Measurements from ENCODE around the gene PMM2. TPM values are rescaled to one million over a fixed set of nuclear protein-coding genes. Genes with fewer than 3 reads are reported as not detected.

The PMM2 gene
- total and polyA plus RNA-seq, 9 of the 15 experiments (the other 6 are each of a cell fraction or from before 2014, with no cell fraction given) = 5.6 to 42.7 (median 25.9) TPM

GRCh38 chr16:8868416-8869211, 71.0 kb downstream of the PMM2 start, which contains the start of gene CARHSP1 (continued):
- TF ChIP-seq ZNF584 (CRISPR knock-in tag; IDR thresholded peaks at IDR 0.05; ENCODE audit: low read depth) (no peak), JUND (IDR thresholded peaks at IDR 0.05; ENCODE audit: borderline replicate concordance, low read depth, low read length) (0 out of 2 replicates have a peak, but pooled peaks have one; percentile 7), JUND (tag; IDR thresholded peaks at IDR 0.05; ENCODE audit: borderline replicate concordance, low read depth, low read length) (no peak), MCM7 (IDR thresholded peaks at IDR 0.05) (no peak), ARID1B (IDR thresholded peaks at IDR 0.05) (peak; percentile 81), GMEB1 (CRISPR knock-in tag; IDR thresholded peaks at IDR 0.05) (peak; percentile 48), SETDB1 (IDR thresholded peaks at IDR 0.05; ENCODE audit: low read length) (no peak), GATA2 (CRISPR knock-in tag; IDR thresholded peaks at IDR 0.05) (peak; percentile 19; the same call in 1 of the 2 replicates), ZNF57 (CRISPR knock-in tag; IDR thresholded peaks at IDR 0.05) (no peak), DMBX1 (CRISPR knock-in tag; IDR thresholded peaks at IDR 0.05; ENCODE audit: borderline replicate concordance) (0 out of 2 replicates have a peak, but pooled peaks have one; percentile 38), ZC3H4 (CRISPR knock-in tag; IDR thresholded peaks at IDR 0.05; ENCODE audit: borderline replicate concordance) (no peak), HEY1 (CRISPR knock-in tag; IDR thresholded peaks at IDR 0.05; ENCODE audit: borderline replicate concordance) (no peak), ZBTB43 (CRISPR knock-in tag; IDR thresholded peaks at IDR 0.05) (no peak), KLF13 (tag; IDR thresholded peaks at IDR 0.05; ENCODE audit: borderline replicate concordance, low read depth) (peak; percentile 94), MED1 (CRISPR knock-in tag; IDR thresholded peaks at IDR 0.05; ENCODE audit: borderline replicate concordance) (no peak), HMG20B (CRISPR knock-in tag; IDR thresholded peaks at IDR 0.05) (no peak), NELFE (IDR thresholded peaks at IDR 0.05; ENCODE audit: insufficient read depth, insufficient read length) (no peak), BRF1 (IDR thresholded peaks at IDR 0.05; ENCODE audit: borderline replicate concordance, extremely low read depth, insufficient read length) (no peak), TEAD2 (tag; IDR thresholded peaks at IDR 0.05) (no peak), GTF2A2 (tag; IDR thresholded peaks at IDR 0.05) (no peak), BDP1 (IDR thresholded peaks at IDR 0.05; ENCODE audit: insufficient read depth, insufficient read length) (no peak), KLF10 (CRISPR knock-in tag; IDR thresholded peaks at IDR 0.05) (no peak), ZNF165 (CRISPR knock-in tag; IDR thresholded peaks at IDR 0.05; ENCODE audit: borderline replicate concordance) (no peak), ZNF24 (IDR thresholded peaks at IDR 0.05) (no peak), TEAD4 (IDR thresholded peaks at IDR 0.05; ENCODE audit: low read length) (peak; percentile 55), TEAD4 (CRISPR knock-in tag; IDR thresholded peaks at IDR 0.05; ENCODE audit: borderline replicate concordance) (no peak), EWSR1 (IDR thresholded peaks at IDR 0.05; ENCODE audit: borderline replicate concordance, low read depth, partially characterized antibody) (no peak), SMAD4 (CRISPR knock-in tag; conservative IDR thresholded peaks at IDR 0.05) (peak; percentile 98), GABPA (tag; conservative IDR thresholded peaks at IDR 0.05; ENCODE audit: low read depth) (peak; percentile 69)

All from K562 (cell line).